K562 (cell line): ENCODE results near the gene TULP1. TPM values are rescaled to one million over a fixed set of nuclear protein-coding genes. Genes with fewer than 3 reads are reported as not detected.
A peak's percentile ranks its signal among the peaks of the same experiment; 100 is the strongest.

ENCODE experiments used
- ARNT ChIP-seq, 2 experiments: fragments of 450-650 bp; IDR thresholded peaks; 2 replicates each; pipeline ENCODE4 v1.6.1; 2016; ENCODE audit warnings: mild to moderate bottlenecking in 1 of 2
- ASH1L ChIP-seq: fragments of 450-650 bp; IDR thresholded peaks from 2 replicates; pipeline ENCODE4 v1.6.1; 2018; ENCODE audit warnings: borderline replicate concordance, mild to moderate bottlenecking, low read depth; ENCODE audit not compliant: partially characterized antibody
- CBX2 ChIP-seq: fragments of 200-600 bp; sonication (generic); IDR thresholded peaks from one replicate; pipeline ENCODE4 v1.6.1; 2012; ENCODE audit warnings: mild to moderate bottlenecking, low read length, inconsistent platforms; ENCODE audit not compliant: insufficient read depth, poor library complexity, severe bottlenecking
- CEBPB ChIP-seq: fragments of 450-650 bp; IDR thresholded peaks from 2 replicates; pipeline ENCODE4 v1.6.1; 2016; ENCODE audit warnings: missing genetic modification characterization, missing compliant biosample characterization
- CTBP1 ChIP-seq: fragments of 450-650 bp; IDR thresholded peaks from 2 replicates; pipeline ENCODE4 v1.6.1; 2016; ENCODE audit warnings: borderline replicate concordance
- ETV5 ChIP-seq: sonication (generic); formaldehyde crosslinking; IDR thresholded peaks from 2 replicates; pipeline ENCODE4 v1.4.0; 2020; ENCODE audit warnings: low read depth, mild to moderate bottlenecking, missing genetic modification reagents
- GATAD2B ChIP-seq: fragments of 450-650 bp; IDR thresholded peaks from 2 replicates; pipeline ENCODE4 v1.6.1; 2017; ENCODE audit warnings: mild to moderate bottlenecking, borderline replicate concordance
- HDAC6 ChIP-seq: IDR thresholded peaks from 2 replicates; pipeline ENCODE4 v1.6.1; 2012; ENCODE audit warnings: low read depth, mild to moderate bottlenecking, control low read depth, inconsistent platforms, low read length, moderate library complexity
- JUND ChIP-seq, 2 experiments: IDR thresholded peaks; 2 replicates in 1 of 2; 3 replicates in 1 of 2; pipeline ENCODE4 v1.6.1; 2011; ENCODE audit warnings: borderline replicate concordance in 2 of 2, low read depth in 2 of 2, low read length in 2 of 2, improper control_type of control experiment in 1 of 2, missing biosample characterization in 1 of 2, missing genetic modification characterization in 1 of 2, missing genetic modification reagents in 1 of 2
- MED1 ChIP-seq: sonication (generic); formaldehyde crosslinking; IDR thresholded peaks from 2 replicates; pipeline ENCODE4 v1.8.1; 2023; ENCODE audit warnings: missing genetic modification reagents, borderline replicate concordance
- MLX ChIP-seq, 2 experiments: fragments of 450-650 bp in 1 of 2; sonication (generic) in 1 of 2; formaldehyde crosslinking; conservative IDR thresholded peaks; 2 replicates each; pipeline versions ENCODE4 v1.4.0 to v1.8.1; 2020 to 2022; ENCODE audit warnings: mild to moderate bottlenecking in 1 of 2, missing genetic modification reagents in 1 of 2
- PCBP2 ChIP-seq: fragments of 200-400 bp; formaldehyde crosslinking; IDR thresholded peaks from 2 replicates; pipeline ENCODE4 v1.6.1; 2018; ENCODE audit warnings: low read length, low read depth, mild to moderate bottlenecking, moderate library complexity; ENCODE audit not compliant: poor library complexity, severe bottlenecking
- PTTG1 ChIP-seq: fragments of 450-650 bp; IDR thresholded peaks from 2 replicates; pipeline ENCODE4 v1.6.1; 2016; ENCODE audit warnings: low read depth, mild to moderate bottlenecking, missing genetic modification characterization, missing compliant biosample characterization
- SRSF9 ChIP-seq: fragments of 200-400 bp; formaldehyde crosslinking; IDR thresholded peaks from 2 replicates; pipeline ENCODE4 v1.6.1; 2017; ENCODE audit warnings: low read depth, low read length, borderline replicate concordance
- XRCC5 ChIP-seq: fragments of 200-400 bp; formaldehyde crosslinking; IDR thresholded peaks from 2 replicates; pipeline ENCODE4 v1.6.1; 2017; ENCODE audit warnings: low read depth, mild to moderate bottlenecking, low read length
- ZNF324 ChIP-seq: fragments of 250-450 bp; sonication (Bioruptor Pico); IDR thresholded peaks from 2 replicates; pipeline ENCODE4 v1.4.0; 2020; ENCODE audit warnings: mild to moderate bottlenecking
- ZNF77 ChIP-seq: fragments of 250-450 bp; sonication (Bioruptor Pico); IDR thresholded peaks from 2 replicates; pipeline ENCODE4 v1.5.0; 2020
- polyA plus RNA-seq, 8 experiments: library from polyadenylated mRNA; depleted of rRNA in 4 of 8; stranded (reverse) in 5 of 8; unstranded in 3 of 8; fragments of >200 nt; fragmentation: Nextera tagmentation in 2 of 8; fragmentation: Illumina TruSeq in 1 of 8; extraction: Ambion mirVana in 2 of 8; extraction: Trizol in 1 of 8; gene quantifications; 2 replicates each; pipeline versions ENCODE4 v1.2.1 to v1.2.3, GENCODE V29; 2011 to 2014; ENCODE audit warnings: inconsistent platforms in 1 of 8, missing spikeins in 1 of 8
- total RNA-seq, 7 experiments: library from RNA; depleted of rRNA in 6 of 7; stranded (reverse); fragments of >200 nt in 6 of 7; fragmentation: Illumina TruSeq in 2 of 7; extraction: Trizol in 2 of 7; gene quantifications; 2 replicates each; pipeline versions ENCODE4 v1.2.1 to v1.2.3, GENCODE V29; 2011 to 2021; ENCODE audit warnings: low replicate concordance in 1 of 7
- TF ChIP-seq, protein P1 (sequence below), 3 experiments: IDR thresholded peaks in 2 of 3; conservative IDR thresholded peaks in 1 of 3; 2 replicates each; pipeline ENCODE4 v1.5.1; 2011 to 2012; ENCODE audit warnings: low read length in 3 of 3, mild to moderate bottlenecking in 3 of 3, control low read depth in 2 of 3, improper control_type of control experiment in 1 of 3, inconsistent platforms in 1 of 3, low read depth in 1 of 3, mixed read lengths in 1 of 3, moderate library complexity in 1 of 3; ENCODE audit not compliant: insufficient read depth in 2 of 3
- TF ChIP-seq, protein P2 (sequence below): fragments of 450-650 bp; formaldehyde crosslinking; IDR thresholded peaks from 2 replicates; pipeline ENCODE4 v1.4.0; 2020; ENCODE audit warnings: mild to moderate bottlenecking, moderate library complexity

Gene TULP1
- total and polyA plus RNA-seq, 9 of the 15 experiments (the other 6 are each of a cell fraction or from before 2014, with no cell fraction given): 0.06 to 0.17 (median 0.09) TPM; not detected in 6

- TF ChIP-seq, protein P1, sequence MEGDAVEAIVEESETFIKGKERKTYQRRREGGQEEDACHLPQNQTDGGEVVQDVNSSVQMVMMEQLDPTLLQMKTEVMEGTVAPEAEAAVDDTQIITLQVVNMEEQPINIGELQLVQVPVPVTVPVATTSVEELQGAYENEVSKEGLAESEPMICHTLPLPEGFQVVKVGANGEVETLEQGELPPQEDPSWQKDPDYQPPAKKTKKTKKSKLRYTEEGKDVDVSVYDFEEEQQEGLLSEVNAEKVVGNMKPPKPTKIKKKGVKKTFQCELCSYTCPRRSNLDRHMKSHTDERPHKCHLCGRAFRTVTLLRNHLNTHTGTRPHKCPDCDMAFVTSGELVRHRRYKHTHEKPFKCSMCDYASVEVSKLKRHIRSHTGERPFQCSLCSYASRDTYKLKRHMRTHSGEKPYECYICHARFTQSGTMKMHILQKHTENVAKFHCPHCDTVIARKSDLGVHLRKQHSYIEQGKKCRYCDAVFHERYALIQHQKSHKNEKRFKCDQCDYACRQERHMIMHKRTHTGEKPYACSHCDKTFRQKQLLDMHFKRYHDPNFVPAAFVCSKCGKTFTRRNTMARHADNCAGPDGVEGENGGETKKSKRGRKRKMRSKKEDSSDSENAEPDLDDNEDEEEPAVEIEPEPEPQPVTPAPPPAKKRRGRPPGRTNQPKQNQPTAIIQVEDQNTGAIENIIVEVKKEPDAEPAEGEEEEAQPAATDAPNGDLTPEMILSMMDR (IDR thresholded peaks at IDR 0.05 in 2 of 3, conservative IDR thresholded peaks at IDR 0.05 in 1 of 3; ENCODE audit: insufficient read depth in 2 of 3, low read depth in 1 of 3, low read length in 3 of 3): peak; percentile 82 to 97 (median 87)
- TF ChIP-seq HDAC6 (no peak), JUND (IDR thresholded peaks at IDR 0.05; ENCODE audit: borderline replicate concordance, low read depth, low read length) (no peak), JUND (tag; IDR thresholded peaks at IDR 0.05; ENCODE audit: borderline replicate concordance, low read depth, low read length) (no peak), ZNF324 (CRISPR knock-in tag) (no peak), ETV5 (CRISPR knock-in tag) (peak; percentile 36; the same call in 1 of the 2 replicates), CBX2 (no peak), ASH1L (no peak), MLX (CRISPR knock-in tag; conservative IDR thresholded peaks at IDR 0.05) (no peak), XRCC5 (peak; percentile 74), PTTG1 (tag) (no peak), CTBP1 (0 out of 2 replicates have a peak, but pooled peaks have one; percentile 26), ARNT (IDR thresholded peaks at IDR 0.05) (0 out of 4 replicates have a peak, but pooled peaks of 1 of the 2 experiments have one; percentile 36), GATAD2B (no peak), MED1 (CRISPR knock-in tag) (no peak), SRSF9 (no peak), ZNF77 (no peak), PCBP2 (no peak), CEBPB (tag) (peak; percentile 36; the same call in 1 of the 2 replicates)
- TF ChIP-seq, protein P2, sequence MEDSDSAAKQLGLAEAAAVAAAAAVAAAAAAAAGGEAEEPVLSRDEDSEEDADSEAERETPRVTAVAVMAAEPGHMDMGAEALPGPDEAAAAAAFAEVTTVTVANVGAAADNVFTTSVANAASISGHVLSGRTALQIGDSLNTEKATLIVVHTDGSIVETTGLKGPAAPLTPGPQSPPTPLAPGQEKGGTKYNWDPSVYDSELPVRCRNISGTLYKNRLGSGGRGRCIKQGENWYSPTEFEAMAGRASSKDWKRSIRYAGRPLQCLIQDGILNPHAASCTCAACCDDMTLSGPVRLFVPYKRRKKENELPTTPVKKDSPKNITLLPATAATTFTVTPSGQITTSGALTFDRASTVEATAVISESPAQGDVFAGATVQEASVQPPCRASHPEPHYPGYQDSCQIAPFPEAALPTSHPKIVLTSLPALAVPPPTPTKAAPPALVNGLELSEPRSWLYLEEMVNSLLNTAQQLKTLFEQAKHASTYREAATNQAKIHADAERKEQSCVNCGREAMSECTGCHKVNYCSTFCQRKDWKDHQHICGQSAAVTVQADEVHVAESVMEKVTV (CRISPR knock-in tag): peak; percentile 97
Observed at GRCh38 chr6:35449287-35449881, 63.3 kb downstream of the TULP1 start (continued).
